NT2/D1 (cell line): Measurements from ENCODE around the gene SYNPO2.
"Not testable (repeated sequence)": the region's sequence is repeated elsewhere in the genome, so short reads cannot be mapped to it uniquely, and the experiment has no call there.

Experiments
- DNase-seq: peaks from one replicate; pipeline ENCODE4 v3.0.0-alpha.2; 2011; ENCODE audit warnings: low read depth, low spot score
- H3K27me3 ChIP-seq: 2 replicates; pipeline ENCODE4 v1.6.0; 2011; ENCODE audit warnings: mild to moderate bottlenecking; ENCODE audit not compliant: insufficient read length, insufficient read depth
- H3K36me3 ChIP-seq: 2 replicates; pipeline ENCODE4 v1.6.1; 2011; ENCODE audit warnings: mild to moderate bottlenecking, low read length, mixed read lengths; ENCODE audit not compliant: insufficient read depth, insufficient read length
- H3K4me1 ChIP-seq: 2 replicates; pipeline ENCODE4 v1.5.1; 2011; ENCODE audit not compliant: insufficient read depth, insufficient read length
- H3K4me3 ChIP-seq: 2 replicates; pipeline ENCODE4 v1.5.1; 2011; ENCODE audit warnings: low read depth; ENCODE audit not compliant: insufficient read length
- H3K9ac ChIP-seq: 2 replicates; pipeline ENCODE4 v1.6.0; 2011; ENCODE audit warnings: low read depth; ENCODE audit not compliant: insufficient read length
- H3K9me3 ChIP-seq: 2 replicates; pipeline ENCODE4 v1.5.1; 2011; ENCODE audit warnings: mild to moderate bottlenecking, low read length; ENCODE audit not compliant: insufficient read depth
- SUZ12 ChIP-seq: IDR thresholded peaks from 2 replicates; pipeline ENCODE4 v1.6.1; 2011; ENCODE audit not compliant: insufficient read length, insufficient read depth; ENCODE audit errors: extremely low read depth
- YY1 ChIP-seq: IDR thresholded peaks from 2 replicates; pipeline ENCODE4 v1.6.1; 2011; ENCODE audit not compliant: insufficient read length, insufficient read depth
- ZNF274 ChIP-seq: IDR thresholded peaks from 2 replicates; pipeline ENCODE4 v1.6.1; 2011; ENCODE audit warnings: mild to moderate bottlenecking, low read depth, low read length

The SYNPO2 gene

GRCh38 chr4:118995693-118996391 is 107.2 kb downstream of the SYNPO2 start:
- TF ChIP-seq SUZ12 (no peak), YY1 (no peak), ZNF274 (no peak)
- no peak overlapping the region for H3K4me3 ChIP-seq
- H3K36me3 ChIP-seq = no peaks in the 10 kb centered on the region
- no peaks in the 10 kb centered on the region for H3K9me3 ChIP-seq
- no peaks in the 10 kb centered on the region for H3K27me3 ChIP-seq
- H3K4me1 ChIP-seq = no peaks in the 10 kb centered on the region
- no peak overlapping the region for H3K9ac ChIP-seq
- no peak for DNase-seq

- no peak for DNase-seq
- Histone ChIP-seq H3K4me1 (no peaks in the 10 kb centered on the region), H3K9me3 (no peaks in the 10 kb centered on the region), H3K36me3 (no peaks in the 10 kb centered on the region), H3K4me3 (no peak overlapping the region), H3K9ac (no peak overlapping the region), H3K27me3 (no peaks in the 10 kb centered on the region)
- TF ChIP-seq ZNF274 (no peak), SUZ12 (no peak), YY1 (no peak)
Measured at GRCh38 chr4:118997601-118998000, 108.9 kb downstream of the SYNPO2 start.

GRCh38 chr4:118999919-119000318 is 111.3 kb downstream of the SYNPO2 start:
- no peak overlapping the region for H3K4me3 ChIP-seq
- no peaks in the 10 kb centered on the region for H3K27me3 ChIP-seq
- H3K4me1 ChIP-seq = no peaks in the 10 kb centered on the region
- no peak overlapping the region for H3K9ac ChIP-seq
- TF ChIP-seq SUZ12 (no peak), YY1 (no peak), ZNF274 (no peak)
- H3K36me3 ChIP-seq = no peaks in the 10 kb centered on the region
- DNase-seq = no peak
- no peaks in the 10 kb centered on the region for H3K9me3 ChIP-seq

- Histone ChIP-seq H3K9me3 (no peaks in the 10 kb centered on the region), H3K4me3 (no peak overlapping the region), H3K36me3 (no peaks in the 10 kb centered on the region), H3K27me3 (no peaks in the 10 kb centered on the region), H3K4me1 (no peaks in the 10 kb centered on the region), H3K9ac (no peak overlapping the region)
- no peak for DNase-seq
- TF ChIP-seq ZNF274 (no peak), YY1 (no peak), SUZ12 (no peak)
Measured at GRCh38 chr4:119000400-119000799, 111.7 kb downstream of the SYNPO2 start.

GRCh38 chr4:119002476-119002875 is 113.8 kb downstream of the SYNPO2 start:
- Histone ChIP-seq H3K27me3 (no peaks in the 10 kb centered on the region), H3K9ac (no peak overlapping the region), H3K9me3 (no peaks in the 10 kb centered on the region), H3K4me3 (no peak overlapping the region), H3K36me3 (no peaks in the 10 kb centered on the region), H3K4me1 (no peaks in the 10 kb centered on the region)
- DNase-seq = no peak
- TF ChIP-seq SUZ12 (no peak), ZNF274 (no peak), YY1 (no peak)

GRCh38 chr4:119003001-119003400 is 114.3 kb downstream of the SYNPO2 start:
- H3K4me1 ChIP-seq, H3K4me3 ChIP-seq, H3K9ac ChIP-seq: not testable (repeated sequence)

GRCh38 chr4:119005928-119006460 is 117.3 kb downstream of the SYNPO2 start:
- no peaks in the 10 kb centered on the region for H3K9me3 ChIP-seq
- H3K36me3 ChIP-seq = no peaks in the 10 kb centered on the region
- H3K4me3 ChIP-seq = no peak overlapping the region
- no peaks in the 10 kb centered on the region for H3K4me1 ChIP-seq
- no peaks in the 10 kb centered on the region for H3K27me3 ChIP-seq
- no peak overlapping the region for H3K9ac ChIP-seq
- no peak for TF ChIP-seq YY1
- DNase-seq = no peak

More at GRCh38 chr4:119003001-119003400, 114.3 kb downstream of the SYNPO2 start:
- not testable (repeated sequence) for H3K36me3 ChIP-seq, H3K9me3 ChIP-seq, DNase-seq, H3K27me3 ChIP-seq
